H1 (cell line): ENCODE results near the gene ROBO2. TPM values are rescaled to one million over a fixed set of nuclear protein-coding genes. Genes with fewer than 3 reads are reported as not detected.

ENCODE experiments used
- CTCF ChIA-PET: fragments of 300-600 bp; sonication (Branson Sonifier 250); formaldehyde crosslinking; loops from one replicate; lab custom pipeline; 2021; ENCODE audit not compliant: partially characterized antibody; lab: Charles Lee
- POLR2A ChIA-PET: fragments of 300-600 bp; sonication (Branson Sonifier 250); formaldehyde crosslinking; loops from one replicate; lab custom pipeline; 2021; ENCODE audit warnings: inconsistent platforms; ENCODE audit not compliant: partially characterized antibody; lab: Charles Lee
- DNase-seq, 2 experiments: peaks; one replicate each; pipeline versions ENCODE4 v3.0.0 to v3.0.0-alpha.2; 2010 to 2022; ENCODE audit warnings: low spot score in 2 of 2, low read depth in 1 of 2, mixed read lengths in 1 of 2
- FAIRE-seq: peaks from 2 replicates; lab custom pipeline; 2011; peaks lifted over from hg19 to GRCh38; lab: Jason Lieb, UNC
- H2AFZ ChIP-seq: 2 replicates; pipeline ENCODE4 v1.8.1; 2012; ENCODE audit warnings: low read length, inconsistent platforms
- H2AK5ac ChIP-seq: 2 replicates; pipeline ENCODE4 v1.6.1; 2013; ENCODE audit warnings: low read depth, low read length
- H2BK120ac ChIP-seq: replicated peaks from 2 replicates; pipeline ENCODE3; 2013; ENCODE audit warnings: low read depth, low read length, inconsistent platforms
- H2BK12ac ChIP-seq: 2 replicates; pipeline ENCODE4 v1.6.1; 2013; ENCODE audit warnings: low read depth, low read length
- H2BK15ac ChIP-seq: 2 replicates; pipeline ENCODE4 v1.6.1; 2013; ENCODE audit warnings: low read length
- H2BK20ac ChIP-seq: 2 replicates; pipeline ENCODE4 v1.6.1; 2013; ENCODE audit warnings: low read length
- H2BK5ac ChIP-seq: 2 replicates; pipeline ENCODE4 v1.6.1; 2013; ENCODE audit warnings: low read depth, low read length
- H3K14ac ChIP-seq: 2 replicates; pipeline ENCODE4 v1.6.1; 2013; ENCODE audit warnings: inconsistent platforms; ENCODE audit not compliant: insufficient read length
- H3K18ac ChIP-seq: 2 replicates; pipeline ENCODE4 v1.6.1; 2013; ENCODE audit warnings: low read length; ENCODE audit errors: extremely low read depth
- H3K23ac ChIP-seq: 2 replicates; pipeline ENCODE4 v1.6.1; 2013; ENCODE audit warnings: inconsistent platforms; ENCODE audit not compliant: insufficient read length
- H3K23me2 ChIP-seq: 2 replicates; pipeline ENCODE4 v1.6.1; 2013; ENCODE audit warnings: low read depth, low read length
- H3K27ac ChIP-seq: 2 replicates; pipeline ENCODE4 v1.6.1; 2011; ENCODE audit warnings: low read depth, low read length, inconsistent platforms
- H3K27me3 ChIP-seq, 4 experiments: replicated peaks in 1 of 4; 1 replicate in 1 of 4; 2 replicates in 3 of 4; pipeline versions ENCODE4 v1.6.1 to v1.8.1; 2011 to 2013; ENCODE audit warnings: low read length in 3 of 4, mild to moderate bottlenecking in 3 of 4, inconsistent platforms in 2 of 4, mixed read lengths in 2 of 4, moderate library complexity in 1 of 4; ENCODE audit not compliant: control insufficient read depth in 3 of 4, insufficient read depth in 3 of 4; ENCODE audit errors: extremely low read depth in 1 of 4
- H3K36me3 ChIP-seq, 4 experiments: 2 replicates each; pipeline versions ENCODE4 v1.6.1 to v1.8.1; 2011 to 2013; ENCODE audit warnings: mild to moderate bottlenecking in 4 of 4, low read length in 3 of 4, moderate library complexity in 2 of 4, control low read depth in 1 of 4, inconsistent platforms in 1 of 4; ENCODE audit not compliant: insufficient read depth in 4 of 4, control insufficient read depth in 2 of 4
- H3K4ac ChIP-seq: replicated peaks from 2 replicates; pipeline ENCODE3; 2013; ENCODE audit warnings: low read length, low read depth, mixed read lengths, inconsistent platforms; ENCODE audit not compliant: insufficient read length
- H3K4me1 ChIP-seq, 4 experiments: replicated peaks in 1 of 4; 1 replicate in 1 of 4; 2 replicates in 3 of 4; pipeline versions ENCODE4 v1.6.1 to v1.8.1; 2011 to 2013; ENCODE audit warnings: low read length in 3 of 4, inconsistent platforms in 2 of 4, mixed read lengths in 1 of 4; ENCODE audit not compliant: insufficient read depth in 4 of 4, control insufficient read depth in 3 of 4
- H3K4me2 ChIP-seq, 2 experiments: 2 replicates each; pipeline versions ENCODE4 v1.6.1 to v1.8.1; 2011 to 2013; ENCODE audit warnings: low read depth in 2 of 2, low read length in 2 of 2, control low read depth in 1 of 2, inconsistent platforms in 1 of 2, mild to moderate bottlenecking in 1 of 2; ENCODE audit not compliant: insufficient read depth in 1 of 2
- H3K4me3 ChIP-seq, 4 experiments: fragments of 200-600, 300-600 bp in 1 of 4; sonication (generic), shearing (Covaris generic), sonication (Bioruptor Twin) in 1 of 4; 2 replicates each; pipeline versions ENCODE4 v1.5.1 to v1.8.1; 2011 to 2016; ENCODE audit warnings: low read length in 4 of 4, low read depth in 3 of 4, control low read depth in 2 of 4, inconsistent platforms in 2 of 4, mild to moderate bottlenecking in 2 of 4, mixed read lengths in 1 of 4, moderate library complexity in 1 of 4; ENCODE audit not compliant: insufficient read depth in 2 of 4; ENCODE audit errors: extremely low read depth in 1 of 4
- H3K56ac ChIP-seq: replicated peaks from 2 replicates; pipeline ENCODE3; 2013; ENCODE audit warnings: low read depth, mild to moderate bottlenecking, mixed read lengths, low read length, inconsistent platforms; ENCODE audit not compliant: insufficient read length
- H3K79me1 ChIP-seq: 2 replicates; pipeline ENCODE4 v1.6.1; 2013; ENCODE audit warnings: low read depth, low read length, control low read depth
- H3K79me2 ChIP-seq, 2 experiments: 2 replicates each; pipeline versions ENCODE4 v1.6.1 to v1.8.1; 2012 to 2013; ENCODE audit warnings: low read length in 2 of 2, mild to moderate bottlenecking in 2 of 2, inconsistent platforms in 1 of 2; ENCODE audit not compliant: insufficient read depth in 2 of 2, control insufficient read depth in 1 of 2
- H3K9ac ChIP-seq, 4 experiments: replicated peaks in 1 of 4; 1 replicate in 1 of 4; 2 replicates in 3 of 4; pipeline versions ENCODE4 v1.6.1 to v1.8.1; 2011 to 2013; ENCODE audit warnings: low read depth in 3 of 4, low read length in 3 of 4, control low read depth in 2 of 4, mild to moderate bottlenecking in 2 of 4, moderate library complexity in 2 of 4, inconsistent platforms in 1 of 4; ENCODE audit errors: extremely low read depth in 1 of 4
- H3K9me3 ChIP-seq, 2 experiments: 2 replicates each; pipeline versions ENCODE4 v1.6.1 to v1.8.1; 2012 to 2013; ENCODE audit warnings: mild to moderate bottlenecking in 2 of 2, moderate library complexity in 2 of 2, control low read depth in 1 of 2, inconsistent platforms in 1 of 2, low read depth in 1 of 2, low read length in 1 of 2, mixed read lengths in 1 of 2; ENCODE audit not compliant: insufficient read depth in 2 of 2
- H4K20me1 ChIP-seq, 2 experiments: replicated peaks in 1 of 2; 2 replicates each; pipeline versions ENCODE3 to v1.8.1; 2011 to 2013; ENCODE audit warnings: inconsistent platforms in 2 of 2, low read length in 2 of 2, mild to moderate bottlenecking in 1 of 2; ENCODE audit not compliant: insufficient read depth in 2 of 2, control insufficient read depth in 1 of 2
- H4K5ac ChIP-seq: 2 replicates; pipeline ENCODE4 v1.6.1; 2013; ENCODE audit warnings: low read length, low read depth, mixed read lengths, inconsistent platforms; ENCODE audit not compliant: insufficient read length
- H4K8ac ChIP-seq: 2 replicates; pipeline ENCODE4 v1.8.0; 2013; ENCODE audit warnings: mild to moderate bottlenecking, moderate library complexity, low read length, inconsistent platforms; ENCODE audit not compliant: insufficient read depth; ENCODE audit errors: extremely low read depth
- H4K91ac ChIP-seq: replicated peaks from 2 replicates; pipeline ENCODE3; 2013; ENCODE audit warnings: low read length, mixed read lengths, inconsistent platforms; ENCODE audit not compliant: insufficient read length
- CBX5 ChIP-seq: fragments of 300-800, 300-1000 bp; sonication (generic); IDR thresholded peaks from 2 replicates; pipeline ENCODE4 v1.7.1; 2016; ENCODE audit warnings: antibody characterized with exemption, low read length, low read depth
- CHD2 ChIP-seq: IDR thresholded peaks from 2 replicates; pipeline ENCODE4 v1.6.1; 2012; ENCODE audit warnings: low read length, improper control_type of control experiment
- CREB1 ChIP-seq: IDR thresholded peaks from 2 replicates; pipeline ENCODE4 v1.6.1; 2012; ENCODE audit warnings: inconsistent platforms
- GABPA ChIP-seq: IDR thresholded peaks from 2 replicates; pipeline ENCODE4 v1.6.1; 2011; ENCODE audit warnings: mild to moderate bottlenecking, low read length, moderate library complexity, borderline replicate concordance; ENCODE audit not compliant: insufficient read depth
- JUND ChIP-seq: IDR thresholded peaks from 2 replicates; pipeline ENCODE4 v1.6.1; 2011; ENCODE audit warnings: mild to moderate bottlenecking, improper control_type of control experiment, low read length
- RBBP5 ChIP-seq: IDR thresholded peaks from 2 replicates; pipeline ENCODE4 v1.7.1; 2012; ENCODE audit warnings: low read depth, mild to moderate bottlenecking, inconsistent platforms, low read length, moderate library complexity, borderline replicate concordance
- RXRA ChIP-seq: IDR thresholded peaks from 2 replicates; pipeline ENCODE4 v1.6.1; 2011; ENCODE audit warnings: low read depth, mild to moderate bottlenecking, low read length, moderate library complexity; ENCODE audit not compliant: insufficient read depth
- SIRT6 ChIP-seq: IDR thresholded peaks from one replicate; pipeline ENCODE4 v1.7.1; 2012; ENCODE audit warnings: low read length, inconsistent platforms
- SP4 ChIP-seq: IDR thresholded peaks from 2 replicates; pipeline ENCODE4 v1.6.1; 2012; ENCODE audit warnings: low read length, inconsistent platforms
- SUZ12 ChIP-seq: fragments of 200-600 bp; sonication (generic); IDR thresholded peaks from 2 replicates; pipeline ENCODE4 v1.6.1; 2012; ENCODE audit warnings: mild to moderate bottlenecking, inconsistent platforms, low read length, moderate library complexity, mixed read lengths
- TAF7 ChIP-seq: optimal IDR thresholded peaks from 2 replicates; pipeline ENCODE3; 2011; ENCODE audit warnings: low read depth, mild to moderate bottlenecking, inconsistent platforms, low read length, moderate library complexity, borderline replicate concordance
- ZNF274 ChIP-seq: IDR thresholded peaks from 2 replicates; pipeline ENCODE4 v1.7.0; 2012; ENCODE audit warnings: low read length, borderline replicate concordance; ENCODE audit errors: extremely low read depth
- WGBS, 2 experiments: shearing (Covaris generic) in 1 of 2; methylation state at CpG; one replicate each; pipeline versions ENCODE4 v1.1.6 to v1.1.7; 2013 to 2015; ENCODE audit warnings: low lambda C conversion rate in 2 of 2, mixed read lengths in 2 of 2, inconsistent platforms in 1 of 2, low coverage in 1 of 2, missing lambda C conversion rate in 1 of 2; ENCODE audit not compliant: insufficient replicate concordance in 2 of 2, insufficient coverage in 1 of 2, insufficient read length in 1 of 2; ENCODE audit errors: extremely low coverage in 1 of 2, missing lambda C conversion rate in 1 of 2; 5-methylcytosine and 5-hydroxymethylcytosine counted together
- polyA plus RNA-seq, 7 experiments: library from polyadenylated mRNA; depleted of rRNA in 3 of 7; stranded (reverse) in 5 of 7; unstranded in 2 of 7; fragments of >200 nt in 5 of 7; fragments of 200-250 nt in 2 of 7; gene quantifications; 1 replicate in 5 of 7; 2 replicates in 1 of 7; 4 replicates in 1 of 7; pipeline versions ENCODE4 v1.2.1 to v1.2.3, GENCODE V29; 2011 to 2013; ENCODE audit warnings: missing spikeins in 2 of 7, mixed read lengths in 2 of 7
- total RNA-seq: library from RNA; stranded (reverse); fragmentation: NEBNext Ultra II Directional; extraction: Animal tissue kit (Norgen Biotek cat#: 25700); gene quantifications from 2 replicates; pipeline ENCODE4 v1.2.1, GENCODE V29; 2021

ROBO2 gene
- total and polyA plus RNA-seq, 2 of the 8 experiments (the other 6 are each of a cell fraction or from before 2014, with no cell fraction given): 1.5 to 2.9 TPM

DNA sequence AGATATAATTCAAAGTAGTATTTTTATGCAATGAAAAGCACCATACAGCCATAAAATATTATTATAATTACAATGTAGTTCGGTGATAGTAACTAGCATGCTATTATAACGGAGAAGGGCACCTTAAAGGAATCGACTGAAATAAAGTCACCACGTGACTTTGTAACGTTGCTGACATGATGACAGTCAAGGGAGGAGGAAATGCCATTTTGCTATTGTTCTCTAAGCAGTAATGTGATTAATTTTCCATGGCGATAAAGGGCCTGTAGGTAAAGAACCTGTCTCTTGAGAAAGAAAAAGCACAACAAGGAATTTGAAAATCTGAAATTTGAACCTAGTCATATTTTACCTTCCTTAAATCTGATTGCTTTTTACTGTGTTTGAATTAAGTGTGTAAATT, 526.2 kb downstream of the ROBO2 start:
- DNase-seq: no peak
- H3K27me3 ChIP-seq: no peaks in the 10 kb centered on the region; a peak in 1 of 7 replicates
- no peak overlapping the region for H3K14ac ChIP-seq
- no peaks in the 10 kb centered on the region for H3K9me3 ChIP-seq
- ChIA-PET CTCF (no interaction called here), POLR2A (no interaction called here)
- H2BK5ac ChIP-seq: no peak overlapping the region
- H3K4me2 ChIP-seq: no peak overlapping the region
- H3K4ac ChIP-seq: no peak overlapping the region
- FAIRE-seq: no peak
- H3K56ac ChIP-seq: no peak overlapping the region
- no peak overlapping the region for H3K9ac ChIP-seq
- H3K18ac ChIP-seq: no peak overlapping the region
- no peak overlapping the region for H4K5ac ChIP-seq
- no peak overlapping the region for H4K8ac ChIP-seq
- no peak overlapping the region for H2AFZ ChIP-seq
- no peaks in the 10 kb centered on the region for H4K20me1 ChIP-seq
- no peak overlapping the region for H2AK5ac ChIP-seq
- 79% methylated on average over 6 of the region's 6 CpGs; no CpG with 5 or more reads in 1 of the 2 experiments for WGBS, 2 experiments
- no peak overlapping the region for H2BK20ac ChIP-seq
- no peak overlapping the region for H3K27ac ChIP-seq
- H3K79me2 ChIP-seq: no peaks in the 10 kb centered on the region
- no peak overlapping the region for H3K23ac ChIP-seq
- H2BK120ac ChIP-seq: no peak overlapping the region
- no peak overlapping the region for H2BK12ac ChIP-seq
- H2BK15ac ChIP-seq: no peak overlapping the region
- H3K4me1 ChIP-seq: peaks cover 0 to 4% (median 1%) of the 10 kb centered on the region in 4 experiments; a peak in 1 of 7 replicates
- H3K36me3 ChIP-seq: no peaks in the 10 kb centered on the region
- no peak overlapping the region for H4K91ac ChIP-seq
- no peaks in the 10 kb centered on the region for H3K23me2 ChIP-seq
- no peaks in the 10 kb centered on the region for H3K79me1 ChIP-seq
- H3K4me3 ChIP-seq: no peak overlapping the region
- TF ChIP-seq CREB1 (no peak), SUZ12 (no peak), ZNF274 (no peak), SP4 (no peak), CHD2 (no peak), JUND (no peak), CBX5 (no peak), GABPA (no peak), RXRA (no peak), SIRT6 (no peak), RBBP5 (no peak), TAF7 (no peak)
